IMR-90 (cell line): Measurements from ENCODE around the gene RCCD1. TPM values are rescaled to one million over a fixed set of nuclear protein-coding genes. Genes with fewer than 3 reads are reported as not detected.

ENCODE experiments used
- ATAC-seq: fragments of 200-7000 bp; cut with Tn5 transposase; 2 replicates; pipeline ENCODE4 v1.9.1; 2020; ENCODE audit warnings: low read depth, mild to moderate bottlenecking, moderate library complexity
- BruUV-seq: library from RNA; stranded (reverse); fragments of 400-500 nt; replicated peaks from 2 replicates; lab custom pipeline; 2021; lab: Mats Ljungman, UMichigan
- CTCF ChIA-PET: fragments of 300-600 bp; formaldehyde crosslinking; extraction: SDS; loops from one replicate; lab custom pipeline; 2021; ENCODE audit warnings: antibody characterized with exemption; lab: Yijun Ruan, JAX
- POLR2A ChIA-PET: fragments of 300-600 bp; sonication (Branson Sonifier 250); formaldehyde crosslinking; loops from one replicate; lab custom pipeline; 2022; ENCODE audit warnings: antibody characterized with exemption; ENCODE audit not compliant: unreplicated experiment; lab: Charles Lee
- DNase-seq: peaks from one replicate; pipeline ENCODE4 v3.0.0; 2013
- H2AFZ ChIP-seq: replicated peaks from 2 replicates; pipeline ENCODE3; 2013; ENCODE audit warnings: low read length, mild to moderate bottlenecking; ENCODE audit not compliant: poor library complexity
- H2AK5ac ChIP-seq: 2 replicates; pipeline ENCODE4 v1.6.1; 2013; ENCODE audit warnings: low read depth, low read length, inconsistent platforms
- H2AK9ac ChIP-seq: replicated peaks from 2 replicates; pipeline ENCODE3; 2013; ENCODE audit warnings: mild to moderate bottlenecking, low read depth, low read length, moderate library complexity; ENCODE audit not compliant: poor library complexity
- H2BK120ac ChIP-seq: 2 replicates; pipeline ENCODE4 v1.6.1; 2013; ENCODE audit warnings: low read depth, low read length, inconsistent platforms
- H2BK15ac ChIP-seq: 3 replicates; pipeline ENCODE4 v1.6.1; 2013; ENCODE audit warnings: low read depth, low read length, inconsistent platforms
- H2BK20ac ChIP-seq: 2 replicates; pipeline ENCODE4 v1.6.1; 2013; ENCODE audit warnings: low read depth, mild to moderate bottlenecking, inconsistent platforms, low read length, moderate library complexity
- H2BK5ac ChIP-seq: 2 replicates; pipeline ENCODE4 v1.6.1; 2013; ENCODE audit warnings: mild to moderate bottlenecking, low read depth, low read length, inconsistent platforms; ENCODE audit not compliant: poor library complexity, severe bottlenecking
- H3K14ac ChIP-seq: replicated peaks from 2 replicates; pipeline ENCODE4 v1.6.1; 2013; ENCODE audit warnings: low read depth, low read length, inconsistent platforms
- H3K18ac ChIP-seq: 2 replicates; pipeline ENCODE4 v1.6.1; 2013; ENCODE audit warnings: low read depth, low read length, control low read depth
- H3K23ac ChIP-seq: 2 replicates; pipeline ENCODE4 v1.6.1; 2013; ENCODE audit warnings: low read depth, low read length, inconsistent platforms
- H3K27ac ChIP-seq: 2 replicates; pipeline ENCODE4 v1.5.1; 2013; ENCODE audit warnings: mild to moderate bottlenecking, control low read depth, low read length; ENCODE audit not compliant: insufficient read depth
- H3K27me3 ChIP-seq: 2 replicates; pipeline ENCODE4 v1.6.1; 2013; ENCODE audit warnings: low read length; ENCODE audit not compliant: control insufficient read depth, insufficient read depth
- H3K36me3 ChIP-seq: 2 replicates; pipeline ENCODE4 v1.6.1; 2013; ENCODE audit warnings: low read length, mixed read lengths; ENCODE audit not compliant: control insufficient read depth, insufficient read depth
- H3K4ac ChIP-seq: 2 replicates; pipeline ENCODE4 v1.6.1; 2013; ENCODE audit warnings: low read depth, low read length, inconsistent platforms
- H3K4me1 ChIP-seq: 2 replicates; pipeline ENCODE4 v1.6.1; 2013; ENCODE audit warnings: low read length, mixed read lengths; ENCODE audit not compliant: control insufficient read depth, insufficient read depth
- H3K4me2 ChIP-seq: 2 replicates; pipeline ENCODE4 v1.6.1; 2013; ENCODE audit warnings: low read depth, mild to moderate bottlenecking, control low read depth, low read length, moderate library complexity
- H3K4me3 ChIP-seq: 2 replicates; pipeline ENCODE4 v1.5.1; 2013; ENCODE audit warnings: low read depth, mild to moderate bottlenecking, control low read depth, low read length, moderate library complexity; ENCODE audit not compliant: insufficient read depth
- H3K56ac ChIP-seq: 2 replicates; pipeline ENCODE4 v1.6.1; 2013; ENCODE audit warnings: low read length, inconsistent platforms; ENCODE audit not compliant: insufficient read depth; ENCODE audit errors: extremely low read depth
- H3K79me1 ChIP-seq, 2 experiments: 2 replicates each; pipeline ENCODE4 v1.6.1; 2013; ENCODE audit warnings: low read length in 2 of 2, inconsistent platforms in 1 of 2, low read depth in 1 of 2
- H3K9ac ChIP-seq: 2 replicates; pipeline ENCODE4 v1.6.1; 2013; ENCODE audit warnings: low read depth, low read length, control low read depth
- H3K9me1 ChIP-seq: 2 replicates; pipeline ENCODE4 v1.6.1; 2013; ENCODE audit warnings: low read length, inconsistent platforms; ENCODE audit not compliant: insufficient read depth
- H3K9me3 ChIP-seq: 2 replicates; pipeline ENCODE4 v1.6.1; 2013; ENCODE audit warnings: low read length; ENCODE audit not compliant: control insufficient read depth, insufficient read depth
- H4K20me1 ChIP-seq: 2 replicates; pipeline ENCODE4 v1.6.1; 2013; ENCODE audit warnings: low read length, inconsistent platforms; ENCODE audit not compliant: insufficient read depth
- H4K5ac ChIP-seq: 2 replicates; pipeline ENCODE4 v1.6.1; 2013; ENCODE audit warnings: mild to moderate bottlenecking, low read depth, low read length, control low read depth
- H4K8ac ChIP-seq, 2 experiments: 2 replicates each; pipeline ENCODE4 v1.6.1; 2013; ENCODE audit warnings: low read depth in 2 of 2, low read length in 2 of 2, control low read depth in 1 of 2, inconsistent platforms in 1 of 2
- H4K91ac ChIP-seq: 2 replicates; pipeline ENCODE4 v1.6.1; 2013; ENCODE audit warnings: low read depth, low read length, inconsistent platforms; ENCODE audit not compliant: insufficient read depth
- BHLHE40 ChIP-seq: fragments of 150-350 bp; IDR thresholded peaks from 2 replicates; pipeline ENCODE4 v1.6.1; 2016; ENCODE audit warnings: mild to moderate bottlenecking, low read depth, low read length
- CEBPB ChIP-seq: IDR thresholded peaks from 2 replicates; pipeline ENCODE4 v1.6.1; 2012; ENCODE audit warnings: low read depth, low read length, improper control_type of control experiment
- CHD1 ChIP-seq: IDR thresholded peaks from 2 replicates; pipeline ENCODE4 v1.6.1; 2012; ENCODE audit warnings: low read depth, low read length, improper control_type of control experiment
- CTCF ChIP-seq: conservative IDR thresholded peaks from 2 replicates; pipeline ENCODE4 v1.5.1; 2012; ENCODE audit warnings: mild to moderate bottlenecking, low read depth, low read length, improper control_type of control experiment
- ELK1 ChIP-seq: fragments of 150-350 bp; IDR thresholded peaks from 2 replicates; pipeline ENCODE4 v1.6.1; 2016; ENCODE audit warnings: low read depth, mild to moderate bottlenecking, low read length, moderate library complexity, borderline replicate concordance
- MAFK ChIP-seq: IDR thresholded peaks from 2 replicates; pipeline ENCODE4 v1.6.1; 2012; ENCODE audit warnings: low read depth, low read length, improper control_type of control experiment
- MXI1 ChIP-seq: IDR thresholded peaks from 2 replicates; pipeline ENCODE4 v1.6.1; 2012; ENCODE audit warnings: low read depth, mild to moderate bottlenecking, low read length, moderate library complexity, borderline replicate concordance
- NFE2L2 ChIP-seq: fragments of 150-350 bp; IDR thresholded peaks from 2 replicates; pipeline ENCODE4 v1.6.1; 2016; ENCODE audit warnings: low read depth, mild to moderate bottlenecking, low read length
- POLR2A ChIP-seq: IDR thresholded peaks from 2 replicates; pipeline ENCODE4 v1.6.1; 2012; ENCODE audit warnings: mild to moderate bottlenecking, low read depth, low read length
- RCOR1 ChIP-seq: IDR thresholded peaks from 2 replicates; pipeline ENCODE4 v1.6.1; 2012; ENCODE audit warnings: mild to moderate bottlenecking, low read length, improper control_type of control experiment; ENCODE audit not compliant: insufficient replicate concordance
- RFX5 ChIP-seq: IDR thresholded peaks from 2 replicates; pipeline ENCODE4 v1.8.0; 2012; ENCODE audit warnings: low read depth, mild to moderate bottlenecking, low read length, moderate library complexity
- SMC3 ChIP-seq: fragments of 150-350 bp; IDR thresholded peaks from 2 replicates; pipeline ENCODE4 v1.6.1; 2016; ENCODE audit warnings: low read depth, mild to moderate bottlenecking, antibody characterized with exemption, low read length, moderate library complexity
- WGBS, 2 experiments: methylation state at CpG; one replicate each; pipeline versions ENCODE4 v1.1.5 to v1.1.7; 2013; ENCODE audit warnings: missing lambda C conversion rate in 2 of 2; ENCODE audit not compliant: insufficient read length in 1 of 2; ENCODE audit errors: extremely low coverage in 2 of 2; 5-methylcytosine and 5-hydroxymethylcytosine counted together
- dilution Hi-C: fragments of 300-500 bp; cut with HindIII; formaldehyde crosslinking; loops from one replicate; pipeline ENCODE4 v1.14.3; 2018; ENCODE audit warnings: low sequenced_read_pairs; ENCODE audit not compliant: unreplicated experiment
- in situ Hi-C: fragments of 300-500 bp; cut with MboI; formaldehyde crosslinking; loops from 3 replicates; pipeline ENCODE4 v1.14.3; 2019; ENCODE audit warnings: low sequenced_read_pairs, inconsistent platforms, mixed read lengths
- intact Hi-C: fragments of 100-400 bp; cut with micrococcal nuclease; formaldehyde crosslinking; loops from 2 replicates; pipeline ENCODE4 v1.10.0; 2022
- polyA plus RNA-seq, 3 experiments: library from polyadenylated mRNA; depleted of rRNA; stranded (reverse); fragments of >200 nt; gene quantifications; 2 replicates each; pipeline ENCODE4 v1.2.3, GENCODE V29; 2012; ENCODE audit warnings: low replicate concordance in 1 of 3
- total RNA-seq: library from RNA; depleted of rRNA; stranded (reverse); fragments of >200 nt; gene quantifications from 2 replicates; pipeline ENCODE4 v1.2.3, GENCODE V29; 2012

RCCD1 gene
- total and polyA plus RNA-seq, 2 of the 4 experiments (the other 2 are of a cell fraction) = 3.9 to 9.9 TPM

DNA sequence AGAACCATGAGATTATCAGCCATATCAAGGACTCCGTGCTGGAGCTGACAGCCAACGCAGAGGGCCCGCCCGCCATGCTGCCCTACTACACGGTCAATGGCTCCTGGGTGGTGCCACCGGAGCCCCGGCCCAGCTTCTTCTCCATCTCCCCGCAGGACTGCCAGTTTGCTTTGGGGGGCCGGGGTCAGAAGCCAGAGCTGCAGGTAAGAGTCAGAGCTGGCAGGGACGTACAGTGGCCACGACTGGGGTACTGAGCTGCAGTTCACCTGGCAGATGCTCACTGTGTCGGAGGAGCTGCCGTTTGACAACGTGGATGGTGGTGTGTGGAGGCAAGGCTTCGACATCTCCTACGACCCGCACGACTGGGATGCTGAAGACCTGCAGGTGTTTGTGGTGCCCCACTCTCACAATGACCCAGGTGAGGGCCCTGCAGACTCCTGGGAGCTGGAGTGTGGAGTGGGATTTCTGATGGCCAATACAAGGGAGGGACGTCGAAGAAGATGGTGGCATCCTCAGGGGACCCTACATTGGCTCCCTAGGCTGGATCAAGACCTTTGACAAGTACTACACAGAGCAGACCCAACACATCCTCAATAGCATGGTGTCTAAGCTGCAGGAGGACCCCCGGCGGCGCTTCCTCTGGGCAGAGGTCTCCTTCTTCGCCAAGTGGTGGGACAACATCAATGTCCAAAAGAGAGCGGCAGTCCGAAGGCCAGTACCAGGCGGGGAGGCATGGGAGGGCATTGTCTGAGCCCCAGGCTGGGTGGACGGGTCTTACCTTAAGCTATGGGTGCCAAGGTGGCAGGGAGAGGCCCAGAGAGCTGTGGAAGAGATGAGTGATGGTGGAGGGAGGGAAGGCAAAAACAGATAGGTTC, 49.1 kb upstream of the RCCD1 start:
- no peak overlapping the region for H3K18ac ChIP-seq
- no peak overlapping the region for H3K9ac ChIP-seq
- DNase-seq (no peak), ATAC-seq (no peak)
- no peak overlapping the region for H2AK5ac ChIP-seq
- H2AFZ ChIP-seq = no peak overlapping the region
- H3K79me1 ChIP-seq = peaks cover 0 to 13% of the 10 kb centered on the region in 2 experiments; a peak in 2 of 4 replicates
- H3K27ac ChIP-seq = no peak overlapping the region
- no peaks in the 10 kb centered on the region for H3K9me1 ChIP-seq
- dilution Hi-C loops = no loop called here
- H2BK120ac ChIP-seq = no peak overlapping the region
- TSS peak; percentile 61 for BruUV-seq
- no peak overlapping the region for H4K8ac ChIP-seq
- ChIA-PET CTCF (interaction anchor here (0.6 kb wide), 1 partner anchor 590 kb away, joined by 3 read pairs; no protein-coding TSS in a partner anchor), POLR2A (no interaction called here)
- H3K4me3 ChIP-seq = no peak overlapping the region
- no peak overlapping the region for H2BK20ac ChIP-seq
- H3K27me3 ChIP-seq = no peaks in the 10 kb centered on the region
- 80% methylated on average over 1 of the region's 28 CpGs; no CpG with 5 or more reads in 1 of the 2 experiments for WGBS, 2 experiments
- peaks cover 25% of the 10 kb centered on the region for H3K36me3 ChIP-seq
- H3K9me3 ChIP-seq = no peaks in the 10 kb centered on the region
- no peak overlapping the region for H3K4me2 ChIP-seq
- H2BK5ac ChIP-seq = no peak overlapping the region
- peaks cover 4% of the 10 kb centered on the region; the same call in 1 of the 2 replicates for H3K4me1 ChIP-seq
- no peak overlapping the region for H2AK9ac ChIP-seq
- TF ChIP-seq NFE2L2 = no peak
- no peak for TF ChIP-seq ELK1
- no peak for TF ChIP-seq MAFK
- no peak for TF ChIP-seq SMC3
- no peak for TF ChIP-seq RFX5
- TF ChIP-seq RCOR1 = no peak
- TF ChIP-seq CTCF = no peak
- TF ChIP-seq POLR2A = no peak
- no peak for TF ChIP-seq BHLHE40
- no peak for TF ChIP-seq CEBPB
- TF ChIP-seq CHD1 = no peak
- TF ChIP-seq MXI1 = no peak
- H3K56ac ChIP-seq = no peak overlapping the region
- in situ Hi-C loops = no loop called here
- no peak overlapping the region for H2BK15ac ChIP-seq
- no peak overlapping the region for H4K91ac ChIP-seq
- H3K23ac ChIP-seq = no peak overlapping the region
- intact Hi-C loops = no loop called here
- H4K5ac ChIP-seq = no peak overlapping the region
- H3K14ac ChIP-seq = no peak overlapping the region
- no peaks in the 10 kb centered on the region for H4K20me1 ChIP-seq
- H3K4ac ChIP-seq = no peak overlapping the region
